Calu3 (cell line): ENCODE measurements around the gene PDILT. TPM values are rescaled to one million over a fixed set of nuclear protein-coding genes. Genes with fewer than 3 reads are reported as not detected.

Experiments
- BruUV-seq: library from RNA; stranded (reverse); fragments of 400-500 nt; replicated peaks from 2 replicates; lab custom pipeline; 2021; lab: Mats Ljungman, UMichigan
- CTCF ChIA-PET: fragments of 300-600 bp; sonication (Branson Sonifier 250); formaldehyde crosslinking; loops from one replicate; lab custom pipeline; 2022; ENCODE audit warnings: antibody characterized with exemption; lab: Charles Lee
- DNase-seq: peaks from one replicate; pipeline ENCODE4 v3.0.0; 2022
- H3K27ac Mint-ChIP-seq: one replicate; pipeline ENCODE4 v1.8.0; 2022; ENCODE audit warnings: mixed read lengths; ENCODE audit not compliant: unreplicated experiment
- H3K27me3 Mint-ChIP-seq: one replicate; pipeline ENCODE4 v1.8.0; 2022; ENCODE audit warnings: mixed read lengths; ENCODE audit not compliant: unreplicated experiment
- H3K36me3 Mint-ChIP-seq: one replicate; pipeline ENCODE4 v1.8.0; 2022; ENCODE audit warnings: mild to moderate bottlenecking, moderate library complexity, mixed read lengths; ENCODE audit not compliant: insufficient read depth, unreplicated experiment
- H3K4me1 Mint-ChIP-seq: one replicate; pipeline ENCODE4 v1.8.0; 2022; ENCODE audit warnings: mild to moderate bottlenecking, low read depth, mixed read lengths; ENCODE audit not compliant: unreplicated experiment
- H3K4me3 Mint-ChIP-seq: one replicate; pipeline ENCODE4 v1.8.0; 2022; ENCODE audit warnings: mild to moderate bottlenecking, low read depth, moderate library complexity, mixed read lengths; ENCODE audit not compliant: unreplicated experiment
- H3K9me3 Mint-ChIP-seq: one replicate; pipeline ENCODE4 v1.8.0; 2022; ENCODE audit warnings: low read depth, mixed read lengths; ENCODE audit not compliant: unreplicated experiment
- intact Hi-C: fragments of 100-400 bp; cut with micrococcal nuclease; formaldehyde crosslinking; loops from one replicate; pipeline ENCODE4 v1.10.0; 2022; ENCODE audit not compliant: unreplicated experiment
- total RNA-seq: library from RNA; stranded (reverse); gene quantifications from 2 replicates; pipeline ENCODE4 v1.2.3, GENCODE V29; 2022
- TF ChIP-seq, protein P1 (sequence below): fragments of 200-600 bp; IDR thresholded peaks from one replicate; pipeline ENCODE4 v1.8.0; 2022; ENCODE audit warnings: antibody characterized with exemption; ENCODE audit not compliant: unreplicated experiment

Gene PDILT
- total RNA-seq, 1 experiment from 2014 or later = not detected

DNA sequence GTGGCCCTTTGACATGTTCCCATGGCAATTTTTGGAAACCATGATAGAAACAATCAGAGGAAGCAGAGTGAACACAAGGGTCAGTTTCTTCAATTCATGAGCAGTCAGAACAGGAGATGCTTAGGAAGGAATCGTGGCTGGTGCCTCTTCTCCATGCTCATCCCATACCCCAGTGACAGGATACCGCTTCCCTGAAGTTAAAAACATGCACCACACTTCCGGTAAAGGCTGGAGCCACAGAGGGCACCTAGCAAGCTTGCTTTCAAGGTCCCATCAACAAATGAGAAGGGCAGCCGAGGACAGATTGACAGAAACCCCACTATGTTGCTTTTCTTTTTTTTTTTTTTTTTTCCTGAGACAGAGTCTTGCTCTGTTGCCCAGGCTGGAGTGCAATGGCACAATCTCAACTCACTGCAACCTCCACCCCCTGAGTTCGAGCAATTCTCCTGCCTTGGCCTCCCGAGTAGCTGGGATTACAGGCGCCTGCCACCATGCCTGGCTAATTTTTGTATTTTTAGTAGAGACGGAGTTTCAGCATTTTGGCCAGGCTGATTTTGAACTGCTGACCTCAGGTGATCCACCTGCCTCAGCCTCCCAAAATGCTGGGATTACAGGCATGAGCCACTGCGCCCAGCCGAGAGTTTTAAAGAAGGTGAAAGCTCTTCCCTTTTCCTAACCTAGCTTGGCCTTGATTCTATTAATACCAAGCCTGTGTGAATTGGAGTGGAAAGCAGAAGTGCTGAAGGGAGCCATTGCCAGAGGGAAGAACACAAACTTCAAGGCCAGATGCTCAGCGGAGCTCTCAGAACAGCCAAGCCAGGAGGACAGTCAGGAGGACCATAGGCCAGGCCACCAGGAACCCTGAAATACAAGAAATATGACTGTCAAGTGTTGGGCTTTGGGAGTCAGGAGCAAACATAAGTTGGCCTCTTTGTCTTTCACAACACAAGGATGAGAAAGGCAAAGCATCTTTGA, 93.8 kb downstream of the PDILT start:
- H3K9me3 Mint-ChIP-seq = peaks cover 2% of the 10 kb centered on the region
- H3K27me3 Mint-ChIP-seq = peaks cover 76% of the 10 kb centered on the region
- CTCF ChIA-PET = interaction anchor here (0.6 kb wide), 1 partner anchor 55 kb away, joined by 3 read pairs; no protein-coding TSS in a partner anchor
- no peak overlapping the region for H3K4me3 Mint-ChIP-seq
- DNase-seq = no peak
- BruUV-seq = no TSS peak
- H3K4me1 Mint-ChIP-seq = no peaks in the 10 kb centered on the region
- TF ChIP-seq, protein P1, sequence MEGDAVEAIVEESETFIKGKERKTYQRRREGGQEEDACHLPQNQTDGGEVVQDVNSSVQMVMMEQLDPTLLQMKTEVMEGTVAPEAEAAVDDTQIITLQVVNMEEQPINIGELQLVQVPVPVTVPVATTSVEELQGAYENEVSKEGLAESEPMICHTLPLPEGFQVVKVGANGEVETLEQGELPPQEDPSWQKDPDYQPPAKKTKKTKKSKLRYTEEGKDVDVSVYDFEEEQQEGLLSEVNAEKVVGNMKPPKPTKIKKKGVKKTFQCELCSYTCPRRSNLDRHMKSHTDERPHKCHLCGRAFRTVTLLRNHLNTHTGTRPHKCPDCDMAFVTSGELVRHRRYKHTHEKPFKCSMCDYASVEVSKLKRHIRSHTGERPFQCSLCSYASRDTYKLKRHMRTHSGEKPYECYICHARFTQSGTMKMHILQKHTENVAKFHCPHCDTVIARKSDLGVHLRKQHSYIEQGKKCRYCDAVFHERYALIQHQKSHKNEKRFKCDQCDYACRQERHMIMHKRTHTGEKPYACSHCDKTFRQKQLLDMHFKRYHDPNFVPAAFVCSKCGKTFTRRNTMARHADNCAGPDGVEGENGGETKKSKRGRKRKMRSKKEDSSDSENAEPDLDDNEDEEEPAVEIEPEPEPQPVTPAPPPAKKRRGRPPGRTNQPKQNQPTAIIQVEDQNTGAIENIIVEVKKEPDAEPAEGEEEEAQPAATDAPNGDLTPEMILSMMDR = no peak
- intact Hi-C loops = no loop called here
- H3K36me3 Mint-ChIP-seq = no peaks in the 10 kb centered on the region
- H3K27ac Mint-ChIP-seq = no peak overlapping the region

DNA sequence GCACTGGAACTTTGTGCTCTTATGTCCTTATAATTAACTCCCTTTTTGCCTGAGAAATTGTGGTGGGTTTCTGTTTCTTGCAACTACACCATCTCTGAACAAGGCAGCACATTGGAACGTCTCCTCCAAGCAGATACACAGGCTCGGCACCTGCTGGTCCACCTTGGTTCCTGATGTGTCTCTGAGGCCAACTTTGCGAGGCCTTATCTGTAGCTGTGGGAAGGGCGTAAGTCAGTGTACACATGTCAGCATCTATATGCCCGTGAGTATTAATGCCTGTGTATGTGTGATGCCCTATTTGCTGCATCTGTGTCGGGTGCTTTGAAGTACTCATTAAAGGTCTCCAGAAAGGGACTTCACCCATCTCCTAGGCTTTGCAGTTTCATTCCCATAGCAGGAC, 94.8 kb downstream of the PDILT start:
- intact Hi-C loops = loop anchor here (10.0 kb wide), 1 partner anchor 745 kb away; no protein-coding TSS in a partner anchor
- Mint-ChIP-seq H3K4me3 (no peak overlapping the region), H3K27ac (no peak overlapping the region), H3K27me3 (peaks cover 68% of the 10 kb centered on the region), H3K4me1 (no peaks in the 10 kb centered on the region), H3K36me3 (no peaks in the 10 kb centered on the region), H3K9me3 (peaks cover 2% of the 10 kb centered on the region)
- TF ChIP-seq, protein P1 = no peak
- CTCF ChIA-PET = interaction anchor here (1.8 kb wide), 1 partner anchor 10 kb away, joined by 8 read pairs; no protein-coding TSS in a partner anchor
- BruUV-seq = no TSS peak
- DNase-seq = no peak

Other genes with a start within 250 kb of the PDILT start
- not detected in 2 replicates for gene GP2, start 77.2 kb downstream of the PDILT start, total RNA-seq
- not detected in 2 replicates for gene UMOD, start 52.0 kb downstream of the PDILT start, total RNA-seq
- not detected in 2 replicates for gene ACSM5, start 4.8 kb upstream of the PDILT start, total RNA-seq
- not detected in 2 replicates for gene ACSM2A, start 46.8 kb upstream of the PDILT start, total RNA-seq
- not detected in 2 replicates for gene ACSM2B, start 171.6 kb upstream of the PDILT start, total RNA-seq